ENCODE data around the gene MATR3.

DNA sequence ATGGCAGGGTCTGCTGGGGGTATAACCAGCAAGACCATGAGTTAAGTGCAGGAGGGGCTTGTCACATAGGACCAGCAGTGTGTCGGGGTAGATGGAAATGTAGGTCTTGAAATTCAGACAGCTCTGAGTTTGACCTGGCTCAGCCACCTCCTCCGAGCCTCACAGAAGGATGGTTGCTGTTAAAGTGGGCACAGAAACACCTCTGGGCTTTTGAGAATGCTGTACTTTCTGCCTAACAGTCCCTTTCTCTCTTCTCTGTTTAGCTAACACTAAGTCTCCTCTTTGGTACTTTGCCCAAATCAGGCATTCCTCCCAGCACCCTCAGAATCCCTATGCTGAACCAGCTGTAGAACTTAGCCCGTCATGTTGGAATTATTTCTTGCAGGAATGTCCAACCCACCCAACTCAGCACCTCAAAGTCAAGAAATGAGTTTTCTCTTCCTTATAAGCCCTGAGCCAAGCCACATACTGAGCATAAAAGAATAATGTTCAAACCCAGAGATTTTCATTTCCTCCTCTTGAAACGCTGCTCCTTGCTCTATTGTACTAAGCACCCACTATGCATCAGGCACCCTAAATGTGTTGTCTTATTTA is 41.7 kb upstream of the MATR3 start:
- TF ChIP-seq, protein P1, sequence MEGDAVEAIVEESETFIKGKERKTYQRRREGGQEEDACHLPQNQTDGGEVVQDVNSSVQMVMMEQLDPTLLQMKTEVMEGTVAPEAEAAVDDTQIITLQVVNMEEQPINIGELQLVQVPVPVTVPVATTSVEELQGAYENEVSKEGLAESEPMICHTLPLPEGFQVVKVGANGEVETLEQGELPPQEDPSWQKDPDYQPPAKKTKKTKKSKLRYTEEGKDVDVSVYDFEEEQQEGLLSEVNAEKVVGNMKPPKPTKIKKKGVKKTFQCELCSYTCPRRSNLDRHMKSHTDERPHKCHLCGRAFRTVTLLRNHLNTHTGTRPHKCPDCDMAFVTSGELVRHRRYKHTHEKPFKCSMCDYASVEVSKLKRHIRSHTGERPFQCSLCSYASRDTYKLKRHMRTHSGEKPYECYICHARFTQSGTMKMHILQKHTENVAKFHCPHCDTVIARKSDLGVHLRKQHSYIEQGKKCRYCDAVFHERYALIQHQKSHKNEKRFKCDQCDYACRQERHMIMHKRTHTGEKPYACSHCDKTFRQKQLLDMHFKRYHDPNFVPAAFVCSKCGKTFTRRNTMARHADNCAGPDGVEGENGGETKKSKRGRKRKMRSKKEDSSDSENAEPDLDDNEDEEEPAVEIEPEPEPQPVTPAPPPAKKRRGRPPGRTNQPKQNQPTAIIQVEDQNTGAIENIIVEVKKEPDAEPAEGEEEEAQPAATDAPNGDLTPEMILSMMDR (conservative IDR thresholded peaks at IDR 0.05 in 1 of 2, IDR thresholded peaks at IDR 0.05 in 1 of 2; ENCODE audit: low read depth in 1 of 2, low read length in 2 of 2): no peak
- no peak for TF ChIP-seq EZH2 (IDR thresholded peaks at IDR 0.05; ENCODE audit: low read length, missing control alignments)

All from fibroblast of lung (primary cell).